Lower leg skin (tissue), 4 donors: ENCODE measurements around the gene GLT1D1. TPM values are rescaled to one million over a fixed set of nuclear protein-coding genes. Genes with fewer than 3 reads are reported as not detected.

Source experiments
- DNase-seq, 2 donors: peaks; one replicate each; pipeline ENCODE4 v3.0.0-alpha.2; 2019; ENCODE audit warnings: low spot score in 2 of 2
- H3K4me3 ChIP-seq: fragments of 200-600 bp; sonication (generic); 2 replicates; pipeline ENCODE4 v1.5.1; 2017; ENCODE audit warnings: mild to moderate bottlenecking, low read depth; ENCODE audit not compliant: poor library complexity, severe bottlenecking
- POLR2A ChIP-seq, 2 donors: fragments of 450-650 bp; IDR thresholded peaks; one replicate each; pipeline ENCODE4 v1.6.1; 2016 to 2017; ENCODE audit warnings: antibody characterized with exemption in 2 of 2, mild to moderate bottlenecking in 1 of 2, moderate library complexity in 1 of 2
- WGBS, 2 donors: methylation state at CpG; one replicate each; pipeline ENCODE4 v1.1.5; 2018; 5-methylcytosine and 5-hydroxymethylcytosine counted together
- intact Hi-C: fragments of 100-400 bp; cut with DNase I; formaldehyde crosslinking; loops from one replicate; pipeline ENCODE4 v1.15.0; 2023; ENCODE audit warnings: low total_unique reads
- total RNA-seq, 4 donors: library from RNA; depleted of rRNA; stranded (reverse); fragments of >200 nt; gene quantifications; one replicate each; pipeline ENCODE4 v1.1.0, GENCODE V29; 2016
- TF ChIP-seq, protein P1 (sequence below), 3 donors: fragments of 450-650 bp; IDR thresholded peaks; one replicate each; pipeline ENCODE4 v1.5.1; 2016; ENCODE audit warnings: antibody characterized with exemption in 3 of 3, mild to moderate bottlenecking in 3 of 3, moderate library complexity in 2 of 3

Gene GLT1D1
- total RNA-seq, 4 donors from 2014 or later: 1.5 to 2.2 (median 1.9) TPM

DNA sequence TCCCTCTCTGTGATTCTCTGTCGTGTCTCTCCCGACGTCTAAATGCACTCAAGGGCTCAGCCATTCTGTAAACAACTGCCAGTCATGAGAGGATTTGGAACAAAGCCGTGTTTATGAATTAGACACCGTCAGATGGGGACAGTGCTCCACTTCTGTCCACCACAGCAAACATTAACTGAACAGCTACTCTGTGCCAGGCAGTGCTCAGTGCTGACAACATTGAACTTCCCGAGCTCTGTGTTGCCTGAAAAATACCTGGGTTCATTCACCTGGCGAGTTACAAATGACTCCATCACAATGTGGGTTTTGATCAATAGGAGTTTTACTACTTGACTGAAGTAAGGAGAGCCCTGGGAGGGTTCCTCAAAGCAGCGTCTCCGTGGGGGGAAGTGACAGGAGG, 139.3 kb downstream of the GLT1D1 start:
- intact Hi-C loops: no loop called here
- TF ChIP-seq POLR2A (IDR thresholded peaks at IDR 0.05): no peak
- TF ChIP-seq, protein P1, sequence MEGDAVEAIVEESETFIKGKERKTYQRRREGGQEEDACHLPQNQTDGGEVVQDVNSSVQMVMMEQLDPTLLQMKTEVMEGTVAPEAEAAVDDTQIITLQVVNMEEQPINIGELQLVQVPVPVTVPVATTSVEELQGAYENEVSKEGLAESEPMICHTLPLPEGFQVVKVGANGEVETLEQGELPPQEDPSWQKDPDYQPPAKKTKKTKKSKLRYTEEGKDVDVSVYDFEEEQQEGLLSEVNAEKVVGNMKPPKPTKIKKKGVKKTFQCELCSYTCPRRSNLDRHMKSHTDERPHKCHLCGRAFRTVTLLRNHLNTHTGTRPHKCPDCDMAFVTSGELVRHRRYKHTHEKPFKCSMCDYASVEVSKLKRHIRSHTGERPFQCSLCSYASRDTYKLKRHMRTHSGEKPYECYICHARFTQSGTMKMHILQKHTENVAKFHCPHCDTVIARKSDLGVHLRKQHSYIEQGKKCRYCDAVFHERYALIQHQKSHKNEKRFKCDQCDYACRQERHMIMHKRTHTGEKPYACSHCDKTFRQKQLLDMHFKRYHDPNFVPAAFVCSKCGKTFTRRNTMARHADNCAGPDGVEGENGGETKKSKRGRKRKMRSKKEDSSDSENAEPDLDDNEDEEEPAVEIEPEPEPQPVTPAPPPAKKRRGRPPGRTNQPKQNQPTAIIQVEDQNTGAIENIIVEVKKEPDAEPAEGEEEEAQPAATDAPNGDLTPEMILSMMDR (IDR thresholded peaks at IDR 0.05): no peak
- H3K4me3 ChIP-seq: no peak overlapping the region
- DNase-seq: no peak
- 82 to 85% methylated on average over 9 of the region's 9 CpGs for whole genome bisulfite sequencing, 2 donors

DNA sequence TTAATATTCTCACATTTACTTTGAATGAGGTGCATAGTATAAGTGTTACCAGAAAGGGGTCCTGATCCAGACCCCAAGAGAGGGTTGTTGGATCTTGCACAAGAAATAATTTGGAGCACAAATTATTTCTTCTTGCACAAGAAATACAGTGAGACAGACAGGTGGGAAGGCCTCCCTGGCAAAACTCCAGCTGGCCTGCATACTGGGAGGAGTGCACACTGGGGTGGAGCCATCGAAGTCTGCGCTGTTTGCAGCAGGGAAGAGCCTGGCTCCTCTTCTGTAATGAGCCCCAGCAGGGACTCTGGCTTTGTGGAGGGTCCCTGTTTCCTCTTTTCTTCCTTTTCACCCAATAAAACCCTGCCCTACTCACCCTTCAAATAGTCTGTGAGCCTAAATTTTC, 141.6 kb downstream of the GLT1D1 start:
- intact Hi-C loops: no loop called here
- 20 to 24% methylated on average over 2 of the region's 2 CpGs for whole genome bisulfite sequencing, 2 donors
- DNase-seq: no peak
- TF ChIP-seq, protein P1 (IDR thresholded peaks at IDR 0.05): no peak
- H3K4me3 ChIP-seq: no peak overlapping the region

DNA sequence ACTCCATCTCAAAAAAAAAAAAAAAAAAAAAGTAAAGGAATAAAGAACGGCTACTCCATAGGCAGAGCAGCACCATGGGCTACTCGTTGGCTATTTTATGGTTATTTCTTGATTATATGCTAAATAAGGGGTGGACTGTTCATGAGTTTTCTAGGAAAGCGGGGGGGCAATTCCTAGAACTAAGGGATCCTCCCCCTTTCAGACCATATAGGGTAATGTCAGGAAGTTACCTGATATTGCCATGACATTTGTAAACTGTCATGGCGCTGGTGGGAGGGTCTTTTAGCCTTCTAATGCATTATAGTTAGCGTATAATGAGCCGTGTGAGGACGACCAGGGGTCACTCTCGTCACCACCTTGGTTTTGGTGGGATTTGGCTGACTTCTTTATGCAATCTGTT, 142.3 kb downstream of the GLT1D1 start:
- intact Hi-C loops: no loop called here
- DNase-seq: no peak
- no peak for TF ChIP-seq POLR2A (IDR thresholded peaks at IDR 0.05)
- TF ChIP-seq, protein P1 (IDR thresholded peaks at IDR 0.05): no peak
- H3K4me3 ChIP-seq: no peak overlapping the region
- 77 to 82% methylated on average over 8 of the region's 8 CpGs for WGBS, 2 donors

GRCh38 chr12:129001826-129002225, 148.5 kb downstream of the GLT1D1 start:
- DNase-seq: no peak
- 79 to 87% methylated on average over 6 of the region's 6 CpGs for WGBS, 2 donors
- H3K4me3 ChIP-seq: no peak overlapping the region

GRCh38 chr12:129002427-129002826, 149.1 kb downstream of the GLT1D1 start:
- no peak for DNase-seq
- intact Hi-C loops: no loop called here
- WGBS, 2 donors: 76 to 82% methylated on average over 8 of the region's 8 CpGs
- H3K4me3 ChIP-seq: no peak overlapping the region
- no peak for TF ChIP-seq POLR2A (IDR thresholded peaks at IDR 0.05)
- TF ChIP-seq, protein P1 (IDR thresholded peaks at IDR 0.05): no peak

More at GRCh38 chr12:129001826-129002225, 148.5 kb downstream of the GLT1D1 start:
- TF ChIP-seq, protein P1 (IDR thresholded peaks at IDR 0.05): no peak
- no peak for TF ChIP-seq POLR2A (IDR thresholded peaks at IDR 0.05)
- intact Hi-C loops: no loop called here

- H3K4me3 ChIP-seq: no peak overlapping the region
- DNase-seq: no peak
- intact Hi-C loops: no loop called here
- no peak for TF ChIP-seq POLR2A (IDR thresholded peaks at IDR 0.05)
- TF ChIP-seq, protein P1 (IDR thresholded peaks at IDR 0.05): no peak
- WGBS, 2 donors: 90 to 92% methylated on average over 7 to 8 of the region's 8 CpGs
These were observed 152.1 kb downstream of the GLT1D1 start for GRCh38 chr12:129005416-129005815.
